Psoas muscle (tissue), 8 donors: ENCODE results near the gene NSFL1C. TPM values are rescaled to one million over a fixed set of nuclear protein-coding genes. Genes with fewer than 3 reads are reported as not detected.

Source experiments
- ATAC-seq, 4 donors: fragments of 200-7000 bp; cut with Tn5 transposase; one replicate each; pipeline ENCODE4 v1.9.1; 2020; ENCODE audit warnings: moderate library complexity in 3 of 4, mild to moderate bottlenecking in 2 of 4
- DNase-seq, 2 donors: peaks; one replicate each; pipeline ENCODE4 v3.0.0-alpha.2; 2020
- H3K27ac ChIP-seq: fragments of 200-600 bp; one replicate; pipeline ENCODE4 v1.8.0; 2022
- H3K27me3 ChIP-seq, 3 donors: fragments of 200-600 bp in 1 of 3; one replicate each; pipeline versions ENCODE4 v1.6.1 to v1.8.0; 2013 to 2022; ENCODE audit warnings: low read length in 2 of 3, mild to moderate bottlenecking in 2 of 3, moderate library complexity in 1 of 3; ENCODE audit not compliant: insufficient read depth in 3 of 3
- H3K36me3 ChIP-seq, 2 donors: fragments of 200-600 bp in 1 of 2; one replicate each; pipeline versions ENCODE4 v1.6.1 to v1.8.0; 2013 to 2022; ENCODE audit warnings: low read depth in 1 of 2, mild to moderate bottlenecking in 1 of 2, moderate library complexity in 1 of 2; ENCODE audit not compliant: insufficient read depth in 1 of 2
- H3K4me1 ChIP-seq: fragments of 200-600 bp; one replicate; pipeline ENCODE4 v1.8.0; 2022
- H3K4me3 ChIP-seq: fragments of 200-600 bp; one replicate; pipeline ENCODE4 v1.8.0; 2022; ENCODE audit warnings: mild to moderate bottlenecking
- H3K9me3 ChIP-seq: fragments of 200-600 bp; one replicate; pipeline ENCODE4 v1.8.0; 2022
- WGBS, 3 donors: extraction: QIAGEN DNeasy Blood & Tissue Kit; methylation state at CpG; one replicate each; pipeline versions ENCODE4 v1.1.6 to v1.1.7; 2013; 5-methylcytosine and 5-hydroxymethylcytosine counted together
- intact Hi-C, 2 donors: fragments of 100-400 bp; cut with DNase I; formaldehyde crosslinking; loops; one replicate each; pipeline versions ENCODE4 v1.11.0 to v1.14.2; 2022
- polyA plus RNA-seq, 3 donors: library from polyadenylated mRNA; stranded (reverse); fragments of 200-250 nt; gene quantifications; one replicate each; pipeline ENCODE4 v1.2.3, GENCODE V29; 2013
- total RNA-seq, 4 donors: library from RNA; stranded (reverse); fragmentation: NEBNext Ultra II Directional in 2 of 4; extraction: Animal tissue kit (Norgen Biotek cat#: 25700) in 2 of 4; gene quantifications; one replicate each; pipeline versions ENCODE4 v1.2.1 to v1.2.4, GENCODE V29; 2021 to 2023
- TF ChIP-seq, protein P1 (sequence below): fragments of 200-600 bp; IDR thresholded peaks from one replicate; pipeline ENCODE4 v1.8.0; 2022; ENCODE audit warnings: antibody characterized with exemption
- donor health status: healthy with polysubstance abuse.
- donor health status: DM: no; HTN: no; CAD: no; lungs with moderate emphysema.
- donor health status: Bipolar disorder and iron deficiency.
- donor health status: healthy.
- donor health status: DM: yes; HTN: yes; CAD: no.
- donor health status: DM: no; HTN: no; CAD: no.
- donor health status: DM: no; HTN: no; CAD: no.
- donor health status: DM: yes; HTN: yes; CAD: no.

The NSFL1C gene
- total and polyA plus RNA-seq, 7 donors: 82.8 to 135 (median 107) TPM

DNA sequence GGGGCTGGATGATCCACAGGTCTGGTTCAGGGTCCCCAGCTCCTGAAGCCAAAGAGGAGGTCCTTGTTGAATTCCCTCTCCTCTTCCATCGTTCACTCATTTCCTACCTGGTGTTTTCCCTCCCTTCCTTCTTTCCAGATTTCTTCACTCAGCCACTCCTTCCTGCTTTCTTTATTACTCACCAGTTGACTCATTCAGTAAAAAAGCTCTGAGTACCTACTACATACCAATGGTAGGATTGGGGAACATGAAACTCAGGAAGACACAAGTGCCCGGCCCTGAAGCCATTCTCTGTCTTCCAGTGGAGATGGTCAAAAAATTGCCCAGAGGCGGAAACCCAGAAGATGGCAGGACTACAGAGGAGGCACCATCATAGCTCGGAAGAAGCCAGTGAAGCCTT is 11.9 kb upstream of the NSFL1C start:
- Histone ChIP-seq H3K4me3 (no peak overlapping the region), H3K27ac (no peak overlapping the region), H3K9me3 (no peaks in the 10 kb centered on the region), H3K4me1 (no peaks in the 10 kb centered on the region), H3K27me3 (peaks cover 0 to 12% (median 0%) of the 10 kb centered on the region in 3 donors), H3K36me3 (no peaks in the 10 kb centered on the region)
- intact Hi-C loops: no loop called here
- 82 to 89% (median 85%) methylated on average over 4 of the region's 4 CpGs for WGBS, 3 donors
- DNase-seq (no peak), ATAC-seq (no peak)
- TF ChIP-seq, protein P1, sequence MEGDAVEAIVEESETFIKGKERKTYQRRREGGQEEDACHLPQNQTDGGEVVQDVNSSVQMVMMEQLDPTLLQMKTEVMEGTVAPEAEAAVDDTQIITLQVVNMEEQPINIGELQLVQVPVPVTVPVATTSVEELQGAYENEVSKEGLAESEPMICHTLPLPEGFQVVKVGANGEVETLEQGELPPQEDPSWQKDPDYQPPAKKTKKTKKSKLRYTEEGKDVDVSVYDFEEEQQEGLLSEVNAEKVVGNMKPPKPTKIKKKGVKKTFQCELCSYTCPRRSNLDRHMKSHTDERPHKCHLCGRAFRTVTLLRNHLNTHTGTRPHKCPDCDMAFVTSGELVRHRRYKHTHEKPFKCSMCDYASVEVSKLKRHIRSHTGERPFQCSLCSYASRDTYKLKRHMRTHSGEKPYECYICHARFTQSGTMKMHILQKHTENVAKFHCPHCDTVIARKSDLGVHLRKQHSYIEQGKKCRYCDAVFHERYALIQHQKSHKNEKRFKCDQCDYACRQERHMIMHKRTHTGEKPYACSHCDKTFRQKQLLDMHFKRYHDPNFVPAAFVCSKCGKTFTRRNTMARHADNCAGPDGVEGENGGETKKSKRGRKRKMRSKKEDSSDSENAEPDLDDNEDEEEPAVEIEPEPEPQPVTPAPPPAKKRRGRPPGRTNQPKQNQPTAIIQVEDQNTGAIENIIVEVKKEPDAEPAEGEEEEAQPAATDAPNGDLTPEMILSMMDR: no peak

DNA sequence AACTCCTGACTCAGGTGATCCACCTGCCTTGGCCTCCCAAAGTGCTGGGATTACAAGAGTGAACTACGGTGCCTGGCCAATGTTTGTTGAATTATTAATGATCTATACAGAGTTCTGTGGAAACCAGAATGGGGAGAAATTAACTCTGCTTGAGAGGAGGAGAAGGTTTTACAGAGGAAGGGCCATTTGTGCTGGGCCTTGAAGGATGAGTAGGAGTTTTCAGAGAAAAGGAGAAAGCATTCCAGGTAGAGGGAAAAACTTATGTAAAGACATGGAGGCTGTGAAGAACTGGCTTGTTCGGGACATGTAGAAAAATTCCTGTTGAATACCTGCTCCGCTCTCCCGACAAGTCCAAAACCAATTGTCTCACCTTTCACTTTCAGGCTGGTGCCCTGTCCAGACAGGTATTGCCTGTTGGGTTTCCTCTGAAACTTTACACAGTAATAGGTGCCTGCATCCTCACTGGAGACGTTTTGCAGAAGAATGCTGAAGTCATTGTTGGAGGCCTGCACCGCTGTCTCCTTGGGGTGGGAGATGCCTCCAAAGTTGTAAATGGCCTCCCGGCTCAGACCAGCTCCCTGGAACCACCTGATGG is 11.3 kb upstream of the NSFL1C start:
- TF ChIP-seq, protein P1: no peak
- WGBS, 3 donors: 83 to 87% (median 85%) methylated on average over 7 of the region's 7 CpGs
- peaks cover 0 to 11% (median 0%) of the 10 kb centered on the region in 3 donors for H3K27me3 ChIP-seq

DNA sequence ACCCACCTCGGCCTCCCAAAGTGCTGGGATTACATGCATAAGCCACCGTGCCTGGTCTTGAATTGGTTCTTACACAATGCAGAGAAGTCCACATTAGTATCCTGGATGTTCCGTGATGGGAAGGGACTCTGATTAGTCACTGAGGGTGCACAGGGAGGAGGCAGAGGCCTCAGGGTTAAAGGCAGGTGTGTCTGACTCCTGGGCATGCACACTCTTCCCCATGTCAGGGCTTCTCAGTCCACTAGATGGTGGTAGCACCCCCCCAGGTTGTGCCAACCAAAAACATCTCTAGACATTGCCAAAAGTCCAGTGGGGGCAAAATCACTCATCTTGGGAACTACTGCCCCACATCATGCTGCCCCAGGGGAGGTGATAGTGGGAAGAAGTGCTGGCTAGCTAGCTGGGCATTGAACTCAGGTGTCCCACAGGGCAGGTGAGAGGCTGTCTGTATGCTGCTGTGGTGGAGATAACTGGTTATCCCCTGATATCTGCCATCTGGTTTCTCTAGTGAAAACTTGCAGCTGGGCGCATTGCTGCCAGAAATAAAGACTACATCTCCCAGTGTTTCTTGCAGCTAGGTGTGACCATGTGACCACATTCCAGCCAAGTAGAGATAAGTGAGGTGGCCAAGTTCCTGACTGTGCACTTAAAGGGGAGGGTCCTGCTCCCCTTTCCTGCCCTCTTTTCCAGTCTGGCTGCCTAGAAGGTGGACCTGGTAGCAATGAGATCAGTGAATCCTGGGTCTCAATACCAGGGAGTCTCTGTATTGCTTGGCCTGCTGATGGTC is 8.4 kb upstream of the NSFL1C start:
- intact Hi-C loops: no loop called here
- Histone ChIP-seq H3K4me1 (no peaks in the 10 kb centered on the region), H3K36me3 (no peaks in the 10 kb centered on the region), H3K9me3 (no peaks in the 10 kb centered on the region), H3K27ac (no peak overlapping the region), H3K4me3 (no peak overlapping the region), H3K27me3 (no peaks in the 10 kb centered on the region)
- no peak for DNase-seq
- WGBS, 3 donors: 79 to 90% (median 82%) methylated on average over 4 of the region's 4 CpGs
- no peak for ATAC-seq
- TF ChIP-seq, protein P1: no peak

More for the DNA sequence above, 11.3 kb upstream of the NSFL1C start:
- Histone ChIP-seq H3K4me3 (no peak overlapping the region), H3K36me3 (no peaks in the 10 kb centered on the region), H3K9me3 (no peaks in the 10 kb centered on the region), H3K27ac (no peak overlapping the region), H3K4me1 (no peaks in the 10 kb centered on the region)
- ATAC-seq: no peak
- intact Hi-C loops: no loop called here
- DNase-seq: no peak

DNA sequence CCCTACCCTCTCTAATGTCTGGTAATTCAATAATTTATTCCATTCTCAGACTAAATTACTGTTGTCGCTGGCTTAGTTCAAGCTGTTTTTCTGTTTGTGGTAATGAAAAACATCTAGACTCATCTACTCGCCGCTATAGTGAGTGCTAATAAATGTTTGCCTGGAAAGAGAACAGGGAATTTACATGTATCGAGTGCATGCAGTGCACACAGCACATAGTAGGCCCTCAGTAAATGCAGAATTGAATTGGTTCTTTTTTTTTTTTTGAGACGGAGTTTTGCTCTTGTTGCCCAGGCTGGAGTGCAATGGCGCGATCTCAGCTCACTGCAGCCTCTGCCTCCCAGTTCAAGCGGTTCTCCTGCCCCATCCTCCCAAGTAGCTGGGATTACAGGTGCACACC is 7.7 kb upstream of the NSFL1C start:
- Histone ChIP-seq H3K27me3 (no peaks in the 10 kb centered on the region), H3K4me3 (no peak overlapping the region), H3K27ac (no peak overlapping the region), H3K4me1 (no peaks in the 10 kb centered on the region), H3K9me3 (no peaks in the 10 kb centered on the region), H3K36me3 (no peaks in the 10 kb centered on the region)
- intact Hi-C loops: no loop called here
- ATAC-seq (no peak), DNase-seq (no peak)
- TF ChIP-seq, protein P1: no peak
- WGBS, 3 donors: 94 to 98% (median 94%) methylated on average over 8 of the region's 8 CpGs
